Measurements from ENCODE around the gene SLC25A47.
"Not testable (repeated sequence)": the region's sequence is repeated elsewhere in the genome, so short reads cannot be mapped to it uniquely, and the experiment has no call there.

SLC25A47 gene

GRCh38 chr14:100307766-100308426 lies 15.2 kb upstream of the SLC25A47 start:
- H3K4me1 Mint-ChIP-seq: peaks cover 55% of the 10 kb centered on the region
- H3K9me3 Mint-ChIP-seq: no peaks in the 10 kb centered on the region
- DNase-seq (no peak), ATAC-seq (no peak)
- peaks cover 31% of the 10 kb centered on the region for H3K27me3 Mint-ChIP-seq
- H3K27ac Mint-ChIP-seq: no peak overlapping the region
- peak overlapping the region; percentile 34 to 62 for H3K4me3 Mint-ChIP-seq

GRCh38 chr14:100308427-100308792 lies 14.7 kb upstream of the SLC25A47 start:
- Mint-ChIP-seq H3K4me1 (peaks cover 50% of the 10 kb centered on the region), H3K27ac (peak overlapping the region in 1 of 2 donors; percentile 36), H3K27me3 (peaks cover 32% of the 10 kb centered on the region)
- H3K4me3 Mint-ChIP-seq, DNase-seq, H3K9me3 Mint-ChIP-seq, ATAC-seq: not testable (repeated sequence)

DNA sequence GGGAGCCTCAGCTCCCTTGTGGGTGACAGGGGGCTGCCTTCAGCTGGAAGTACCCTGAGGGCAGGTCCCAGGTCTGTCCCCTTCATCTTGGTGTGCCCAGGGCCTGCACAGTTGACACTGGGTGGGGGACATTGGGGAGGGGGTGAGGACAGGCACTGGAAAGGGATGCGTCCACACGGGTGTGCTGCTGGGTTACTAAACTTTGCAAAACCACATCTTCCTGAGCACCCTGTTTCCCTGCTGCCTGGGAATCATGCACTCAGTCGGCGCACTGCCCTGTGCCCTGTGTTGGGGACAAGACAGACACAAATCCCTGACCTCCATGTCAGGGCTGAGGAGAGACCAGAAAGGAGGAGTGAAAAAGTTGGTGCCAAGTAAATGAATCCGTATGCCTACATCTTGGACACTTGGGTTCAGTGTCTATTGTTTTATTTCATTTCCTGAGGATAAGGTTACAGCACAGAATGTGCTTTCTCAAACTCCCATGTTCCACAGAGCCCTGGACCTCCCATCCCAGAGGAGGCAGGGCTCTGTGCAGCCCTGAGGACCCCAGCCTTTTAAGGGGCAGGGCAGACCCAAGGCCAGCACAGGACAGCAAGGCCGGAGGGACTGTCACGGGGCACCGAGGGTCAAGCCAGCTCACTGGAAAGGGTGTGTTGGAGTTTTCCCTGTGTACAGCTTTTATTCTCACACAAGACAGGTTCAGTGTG lies 14.0 kb upstream of the SLC25A47 start:
- Mint-ChIP-seq H3K9me3 (no peaks in the 10 kb centered on the region), H3K4me3 (no peak overlapping the region), H3K27ac (no peak overlapping the region), H3K27me3 (peaks cover 32% of the 10 kb centered on the region), H3K4me1 (peaks cover 42% of the 10 kb centered on the region)
- DNase-seq (no peak), ATAC-seq (no peak)

DNA sequence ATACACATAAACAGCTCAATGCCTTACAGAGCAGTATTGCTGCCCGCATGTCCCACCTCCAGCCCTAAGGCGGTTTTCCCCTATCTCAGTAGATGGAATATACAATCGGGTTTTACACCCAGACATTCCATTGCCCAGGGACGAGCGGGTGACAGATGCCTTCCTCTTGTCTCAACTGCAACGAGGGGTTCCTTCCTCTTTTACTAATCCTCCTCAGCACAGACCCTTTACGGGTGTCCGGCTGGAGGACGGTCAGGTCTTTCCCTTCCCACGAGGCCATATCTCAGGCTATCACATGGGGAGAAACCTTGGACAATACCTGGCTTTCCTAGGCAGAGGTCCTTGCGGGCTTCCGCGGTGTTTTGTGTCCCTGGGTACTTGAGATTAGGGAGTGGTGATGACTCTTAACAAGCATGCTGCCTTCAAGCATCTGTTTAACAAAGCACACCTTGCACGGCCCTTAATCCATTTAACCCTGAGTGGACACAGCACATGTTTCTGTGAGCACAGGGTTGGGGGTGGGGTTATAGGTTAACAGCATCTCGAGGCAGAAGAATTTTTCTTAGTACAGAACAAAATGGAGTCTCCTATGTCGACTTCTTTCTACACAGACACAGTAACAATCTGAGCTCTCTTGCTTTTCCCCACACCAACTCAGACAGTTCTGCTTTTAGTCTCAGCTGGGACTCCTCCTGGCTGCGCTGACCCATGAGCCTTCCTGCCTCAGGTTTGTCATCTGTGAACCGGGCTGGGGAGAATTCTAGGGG lies 10.8 kb upstream of the SLC25A47 start:
- not testable (repeated sequence) for DNase-seq, H3K4me3 Mint-ChIP-seq, H3K27ac Mint-ChIP-seq, ATAC-seq, H3K9me3 Mint-ChIP-seq
- Mint-ChIP-seq H3K4me1 (peaks cover 21% of the 10 kb centered on the region), H3K27me3 (peaks cover 35% of the 10 kb centered on the region)

DNA sequence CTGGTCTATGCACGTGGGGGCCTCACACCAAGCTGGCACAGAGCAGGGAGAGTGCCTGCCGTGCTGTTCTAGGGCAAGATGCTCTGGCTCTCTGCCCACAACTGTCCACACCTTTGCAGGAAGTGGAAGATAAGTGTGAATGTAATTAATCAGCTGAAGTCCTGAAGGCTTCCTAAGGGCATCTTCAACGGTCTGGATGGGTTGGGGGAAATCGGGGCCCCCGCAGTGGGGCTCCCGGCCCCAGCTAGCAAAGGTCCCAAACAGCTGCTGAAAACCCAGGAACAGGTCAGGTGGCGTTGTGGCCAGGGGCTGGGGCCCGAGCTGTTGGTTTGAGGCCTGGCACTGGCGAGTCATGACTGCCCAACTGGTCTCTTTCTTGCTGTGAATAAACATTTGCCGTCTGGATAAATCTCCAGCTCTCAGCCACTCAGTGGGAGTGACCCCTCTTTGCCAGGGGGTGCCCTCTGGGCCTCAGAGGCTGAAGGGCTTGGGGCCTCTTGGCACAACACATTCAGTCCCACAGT lies 10.2 kb upstream of the SLC25A47 start:
- Mint-ChIP-seq H3K4me3 (no peak overlapping the region), H3K27me3 (peaks cover 29% of the 10 kb centered on the region), H3K27ac (no peak overlapping the region), H3K4me1 (peaks cover 19% of the 10 kb centered on the region), H3K9me3 (no peaks in the 10 kb centered on the region)
- no peak for ATAC-seq
- DNase-seq: no peak

GRCh38 chr14:100313464-100314230 lies 9.5 kb upstream of the SLC25A47 start:
- DNase-seq (no peak), ATAC-seq (no peak)
- peaks cover 21% of the 10 kb centered on the region for H3K4me1 Mint-ChIP-seq
- no peak overlapping the region for H3K27ac Mint-ChIP-seq
- H3K4me3 Mint-ChIP-seq: no peak overlapping the region
- peaks cover 23% of the 10 kb centered on the region for H3K27me3 Mint-ChIP-seq
- H3K9me3 Mint-ChIP-seq: no peaks in the 10 kb centered on the region

DNA sequence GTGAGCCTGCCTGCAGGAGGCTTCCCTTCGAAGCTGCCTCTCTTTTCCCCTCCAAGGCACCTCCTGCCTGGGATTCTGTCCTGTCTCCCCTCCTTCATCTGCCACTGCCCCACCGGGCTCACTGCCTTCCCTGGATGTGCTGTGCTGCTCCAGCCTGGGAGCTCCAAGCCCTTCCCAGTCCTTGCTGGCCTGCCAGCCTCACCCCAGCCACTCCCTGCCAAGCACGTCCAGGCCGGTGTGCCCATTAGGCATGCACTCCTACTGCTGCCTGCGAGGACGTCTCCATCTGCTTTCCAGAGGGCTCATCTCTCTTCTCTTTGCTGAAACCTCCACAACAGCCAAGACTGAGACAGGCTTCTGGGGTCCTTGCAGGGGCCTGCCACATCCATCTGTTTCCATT lies 8.4 kb upstream of the SLC25A47 start:
- Mint-ChIP-seq H3K9me3 (no peaks in the 10 kb centered on the region), H3K4me3 (no peak overlapping the region), H3K4me1 (peaks cover 18% of the 10 kb centered on the region), H3K27ac (no peak overlapping the region), H3K27me3 (peaks cover 18% of the 10 kb centered on the region)
- no peak for ATAC-seq
- no peak for DNase-seq

- H3K4me1 Mint-ChIP-seq: peaks cover 16% of the 10 kb centered on the region
- peak overlapping the region in 1 of 2 donors; percentile 42 for H3K27ac Mint-ChIP-seq
- H3K27me3 Mint-ChIP-seq: peaks cover 13% of the 10 kb centered on the region
- H3K4me3 Mint-ChIP-seq: peak overlapping the region; percentile 64 to 79
- ATAC-seq (no peak), DNase-seq (no peak)
- no peaks in the 10 kb centered on the region for H3K9me3 Mint-ChIP-seq
Observed at GRCh38 chr14:100317389-100317788, 5.8 kb upstream of the SLC25A47 start.

DNA sequence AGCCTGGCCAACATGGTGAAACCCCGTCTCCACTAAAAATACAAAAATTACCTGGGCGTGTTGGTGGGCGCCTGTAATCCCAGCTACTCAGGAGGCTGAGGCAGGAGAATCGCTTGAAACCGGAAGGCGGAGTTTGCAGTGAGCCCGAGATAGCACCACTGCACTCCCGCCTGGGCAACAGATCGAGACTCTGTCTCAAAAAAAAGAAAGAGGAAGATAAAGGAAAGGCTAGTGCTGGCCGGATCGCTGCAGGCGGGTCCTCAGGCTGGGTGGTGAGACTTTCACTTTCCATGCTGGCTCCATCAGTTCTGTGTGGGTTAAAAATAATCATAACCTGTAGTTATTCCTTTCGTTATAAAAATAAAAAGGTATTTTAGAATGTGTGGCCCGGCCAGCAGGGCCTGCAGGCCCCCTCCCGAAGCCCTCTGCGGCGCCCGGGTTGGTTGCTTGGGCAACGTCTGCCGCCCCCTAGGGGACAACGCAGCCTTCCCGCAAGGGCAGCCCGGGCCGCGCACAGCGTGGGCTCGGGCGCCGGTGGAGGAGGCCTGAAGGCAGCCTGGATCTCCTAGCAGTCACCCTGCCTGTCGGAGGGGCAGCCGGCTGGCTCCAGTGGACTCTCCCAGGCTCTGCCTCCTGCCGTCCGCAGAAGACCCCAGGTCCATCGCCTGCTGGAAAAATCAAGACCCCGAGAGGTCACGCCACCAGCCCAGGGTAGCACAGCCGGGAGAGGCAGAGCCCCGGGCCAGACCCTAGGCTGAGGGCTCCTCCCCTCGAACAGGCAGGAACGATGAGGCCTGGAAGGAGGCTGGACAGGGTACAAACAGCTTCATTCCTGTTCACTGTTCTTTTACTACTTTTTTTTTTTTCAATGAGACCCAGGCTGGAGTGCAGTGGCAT lies 5.0 kb upstream of the SLC25A47 start:
- no peaks in the 10 kb centered on the region for H3K9me3 Mint-ChIP-seq
- ATAC-seq (peak; percentile 96), DNase-seq (peak; percentile 74 to 77)
- peak overlapping the region; percentile 64 to 79 for H3K4me3 Mint-ChIP-seq
- H3K4me1 Mint-ChIP-seq: peaks cover 10% of the 10 kb centered on the region
- H3K27me3 Mint-ChIP-seq: peaks cover 7% of the 10 kb centered on the region
- peak overlapping the region in 1 of 2 donors; percentile 42 for H3K27ac Mint-ChIP-seq

DNA sequence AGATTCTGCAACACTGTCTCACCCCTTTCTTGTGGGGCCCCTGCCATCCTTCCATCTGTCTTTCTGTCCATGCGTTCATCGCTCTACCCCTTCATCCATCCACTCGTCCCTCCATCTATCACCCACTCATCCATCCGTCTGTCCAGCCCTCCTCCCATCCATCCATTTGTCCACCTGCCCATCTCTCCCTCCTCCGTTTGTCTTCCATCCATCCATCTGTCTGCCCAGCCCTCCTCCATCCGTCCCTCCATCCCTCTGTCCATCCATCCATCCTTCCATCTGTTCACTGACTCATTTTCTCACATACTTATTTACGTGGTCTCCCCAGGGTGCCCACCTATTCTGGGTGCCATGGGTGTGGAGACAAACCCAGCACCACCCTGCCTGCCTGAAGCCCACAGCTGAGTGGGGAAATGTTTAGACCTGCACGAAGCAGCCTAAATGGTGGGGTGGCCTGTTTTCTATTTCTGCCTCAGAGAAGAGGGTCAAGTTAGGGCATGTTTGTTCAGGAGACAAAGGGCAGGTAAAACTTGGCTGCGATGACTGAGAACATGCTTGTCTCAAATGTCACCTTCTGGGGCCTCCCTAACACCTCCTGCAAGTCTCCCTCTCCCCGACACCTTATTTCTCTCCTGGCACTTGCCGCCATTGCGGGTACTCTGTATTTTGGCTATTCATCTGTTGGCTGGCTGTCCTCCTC lies 2.8 kb upstream of the SLC25A47 start:
- H3K4me3 Mint-ChIP-seq: no peak overlapping the region
- H3K9me3 Mint-ChIP-seq: no peaks in the 10 kb centered on the region
- H3K27ac Mint-ChIP-seq: no peak overlapping the region
- ATAC-seq (no peak), DNase-seq (no peak)
- H3K4me1 Mint-ChIP-seq: peaks cover 10% of the 10 kb centered on the region
- H3K27me3 Mint-ChIP-seq: no peaks in the 10 kb centered on the region

DNA sequence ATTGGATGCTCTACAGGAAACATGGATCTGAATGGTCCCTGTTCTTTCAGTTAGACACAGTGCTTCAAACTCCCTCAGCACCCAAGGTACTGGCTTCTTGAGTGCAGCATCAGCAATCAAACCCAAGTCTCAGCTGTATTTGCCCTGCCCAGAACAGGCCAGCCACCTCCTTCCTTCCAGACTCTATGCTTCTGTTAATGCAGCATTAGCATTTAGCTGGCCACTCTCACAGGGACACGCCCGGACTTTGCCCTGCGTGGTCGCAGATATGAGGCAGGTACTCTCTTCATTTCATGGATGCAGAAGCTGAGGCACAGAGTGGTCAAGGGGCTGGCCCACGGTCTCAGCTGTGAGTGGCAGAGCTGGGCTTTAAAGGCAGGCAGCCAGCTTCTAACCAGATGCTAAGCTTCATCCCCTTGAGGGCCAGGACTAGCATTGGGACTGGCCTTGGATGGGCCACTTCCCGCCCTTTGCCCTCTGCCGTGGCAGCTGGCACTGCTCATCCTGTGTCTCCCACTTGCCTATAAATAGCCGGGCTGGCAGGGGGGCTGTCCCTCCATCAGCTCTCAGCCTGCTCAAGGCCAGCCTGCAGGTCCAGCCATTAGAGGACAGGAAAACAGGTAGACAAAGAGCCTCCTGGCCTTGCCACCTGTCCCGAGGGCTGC lies 1.5 kb upstream of the SLC25A47 start:
- no peaks in the 10 kb centered on the region for H3K27me3 Mint-ChIP-seq
- H3K4me3 Mint-ChIP-seq: no peak overlapping the region
- DNase-seq (no peak), ATAC-seq (no peak)
- peak overlapping the region in 1 of 2 donors; percentile 27 for H3K27ac Mint-ChIP-seq
- no peaks in the 10 kb centered on the region for H3K9me3 Mint-ChIP-seq
- peaks cover 10% of the 10 kb centered on the region for H3K4me1 Mint-ChIP-seq

- Mint-ChIP-seq H3K9me3 (no peaks in the 10 kb centered on the region), H3K27me3 (no peaks in the 10 kb centered on the region)
- DNase-seq: no peak
Observed at GRCh38 chr14:100322138-100322957, 791 bp upstream of the SLC25A47 start.

DNA sequence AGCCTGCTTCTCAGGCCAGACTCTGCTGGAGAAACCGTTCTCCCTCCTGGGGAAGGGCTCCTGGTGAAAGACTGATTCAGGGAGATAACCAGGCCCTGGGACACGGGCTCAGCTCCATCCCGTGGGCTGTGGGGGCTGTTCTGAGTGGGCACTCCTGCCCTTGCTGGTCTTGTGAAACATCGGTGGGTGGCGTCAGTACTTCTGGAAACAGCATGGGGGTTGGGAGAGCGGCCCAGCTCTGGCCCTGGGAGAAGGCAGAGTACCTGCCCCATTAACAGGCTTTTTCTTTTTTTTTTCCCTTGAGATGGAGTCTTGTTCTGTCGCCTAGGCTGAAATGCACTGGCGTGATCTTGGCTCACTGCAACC lies 786 bp downstream of the SLC25A47 start:
- no peak overlapping the region for H3K4me3 Mint-ChIP-seq
- no peaks in the 10 kb centered on the region for H3K27me3 Mint-ChIP-seq
- DNase-seq (no peak), ATAC-seq (no peak)
- H3K4me1 Mint-ChIP-seq: no peaks in the 10 kb centered on the region
- no peaks in the 10 kb centered on the region for H3K9me3 Mint-ChIP-seq
- H3K27ac Mint-ChIP-seq: no peak overlapping the region

More at GRCh38 chr14:100322138-100322957, 791 bp upstream of the SLC25A47 start:
- Mint-ChIP-seq H3K27ac (peak overlapping the region in 1 of 2 donors; percentile 36), H3K4me3 (no peak overlapping the region), H3K4me1 (peaks cover 10% of the 10 kb centered on the region)
- ATAC-seq: no peak
